DOHH2 (cell line): ENCODE results near the gene APLP2.
"Not testable (repeated sequence)": the region's sequence is repeated elsewhere in the genome, so short reads cannot be mapped to it uniquely, and the experiment has no call there.

Experiments used
- H3F3A ChIP-seq: fragments of 200-600 bp; sonication (generic), shearing (Covaris generic); 2 replicates; pipeline ENCODE4 v1.6.0; 2016; ENCODE audit warnings: antibody characterized with exemption, mild to moderate bottlenecking; ENCODE audit not compliant: control insufficient read depth, insufficient read depth
- H3K27ac ChIP-seq: fragments of 200-600 bp; sonication (generic); 2 replicates; pipeline ENCODE4 v1.5.1; 2014; ENCODE audit warnings: low read depth, mild to moderate bottlenecking, low read length, moderate library complexity
- H3K27me3 ChIP-seq: fragments of 200-600 bp; sonication (generic); 2 replicates; pipeline ENCODE4 v1.6.1; 2014; ENCODE audit warnings: mild to moderate bottlenecking, low read length, mixed read lengths; ENCODE audit not compliant: control insufficient read depth
- H3K36me3 ChIP-seq: fragments of 200-600 bp; sonication (generic); 2 replicates; pipeline ENCODE4 v1.6.1; 2014; ENCODE audit warnings: mild to moderate bottlenecking, low read length, moderate library complexity, mixed read lengths; ENCODE audit not compliant: control insufficient read depth
- H3K4me1 ChIP-seq: fragments of 200-600 bp; sonication (generic); 2 replicates; pipeline ENCODE4 v1.6.1; 2014; ENCODE audit warnings: mild to moderate bottlenecking, low read length, mixed read lengths; ENCODE audit not compliant: control insufficient read depth
- H3K4me2 ChIP-seq: fragments of 200-600 bp; sonication (generic); 2 replicates; pipeline ENCODE4 v1.6.0; 2014; ENCODE audit warnings: mild to moderate bottlenecking, low read length, moderate library complexity
- H3K4me3 ChIP-seq: fragments of 200-600 bp; sonication (generic); 2 replicates; pipeline ENCODE4 v1.5.1; 2014; ENCODE audit warnings: mild to moderate bottlenecking, low read length, mixed read lengths
- H3K79me2 ChIP-seq: fragments of 200-600 bp; sonication (generic); 2 replicates; pipeline ENCODE4 v1.6.1; 2014; ENCODE audit warnings: mild to moderate bottlenecking, low read length, mixed read lengths; ENCODE audit not compliant: control insufficient read depth
- H3K9me2 ChIP-seq: fragments of 200-600 bp; sonication (generic); replicated peaks from 2 replicates; pipeline ENCODE4 v1.6.1; 2014; ENCODE audit warnings: mild to moderate bottlenecking, low read length, mixed read lengths; ENCODE audit not compliant: control insufficient read depth
- H3K9me3 ChIP-seq: fragments of 200-600 bp; sonication (generic); 2 replicates; pipeline ENCODE4 v1.6.1; 2014; ENCODE audit warnings: antibody characterized with exemption, low read length, mixed read lengths; ENCODE audit not compliant: control insufficient read depth, insufficient read depth
- H4K20me1 ChIP-seq: fragments of 200-600 bp; sonication (generic); 2 replicates; pipeline ENCODE4 v1.6.0; 2014; ENCODE audit warnings: low read depth, mild to moderate bottlenecking, antibody characterized with exemption, low read length, moderate library complexity; ENCODE audit not compliant: control insufficient read depth, insufficient read depth
- EZH2phosphoT487 ChIP-seq: fragments of 200-600 bp; sonication (generic); IDR thresholded peaks from 2 replicates; pipeline ENCODE4 v1.6.1; 2017; ENCODE audit warnings: borderline replicate concordance, mild to moderate bottlenecking, antibody characterized with exemption, low read length, moderate library complexity, mixed read lengths
- TF ChIP-seq, protein P1 (sequence below): fragments of 200-600 bp; sonication (generic); IDR thresholded peaks from one replicate; pipeline ENCODE4 v1.5.1; 2014; ENCODE audit warnings: antibody characterized with exemption, mild to moderate bottlenecking, low read depth, low read length; ENCODE audit not compliant: poor library complexity, severe bottlenecking

The APLP2 gene

DNA sequence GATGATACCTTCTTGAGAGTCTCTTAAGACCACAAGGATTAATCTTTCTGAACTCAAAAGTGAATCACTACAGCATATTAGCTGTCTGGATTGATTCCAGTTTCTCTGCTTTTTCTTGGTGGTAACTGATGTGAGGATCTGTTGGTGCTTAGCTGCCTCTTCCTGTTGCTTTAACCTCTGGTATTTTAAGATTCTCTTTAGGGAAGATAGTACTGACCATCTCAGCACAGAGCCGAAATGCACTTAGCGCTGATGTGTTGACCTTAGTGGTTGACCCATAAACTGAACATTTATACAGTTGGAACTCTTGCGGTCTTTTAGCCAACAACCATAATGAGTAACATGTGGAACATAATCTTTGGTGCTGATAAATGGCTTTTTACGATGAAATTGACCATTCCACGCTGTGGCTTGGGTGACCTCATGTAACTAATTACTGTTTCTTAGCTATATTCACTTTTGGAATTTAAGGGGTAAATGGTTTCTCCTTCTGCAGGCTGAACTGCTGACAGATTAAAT, 33.7 kb downstream of the APLP2 start:
- TF ChIP-seq, protein P1, sequence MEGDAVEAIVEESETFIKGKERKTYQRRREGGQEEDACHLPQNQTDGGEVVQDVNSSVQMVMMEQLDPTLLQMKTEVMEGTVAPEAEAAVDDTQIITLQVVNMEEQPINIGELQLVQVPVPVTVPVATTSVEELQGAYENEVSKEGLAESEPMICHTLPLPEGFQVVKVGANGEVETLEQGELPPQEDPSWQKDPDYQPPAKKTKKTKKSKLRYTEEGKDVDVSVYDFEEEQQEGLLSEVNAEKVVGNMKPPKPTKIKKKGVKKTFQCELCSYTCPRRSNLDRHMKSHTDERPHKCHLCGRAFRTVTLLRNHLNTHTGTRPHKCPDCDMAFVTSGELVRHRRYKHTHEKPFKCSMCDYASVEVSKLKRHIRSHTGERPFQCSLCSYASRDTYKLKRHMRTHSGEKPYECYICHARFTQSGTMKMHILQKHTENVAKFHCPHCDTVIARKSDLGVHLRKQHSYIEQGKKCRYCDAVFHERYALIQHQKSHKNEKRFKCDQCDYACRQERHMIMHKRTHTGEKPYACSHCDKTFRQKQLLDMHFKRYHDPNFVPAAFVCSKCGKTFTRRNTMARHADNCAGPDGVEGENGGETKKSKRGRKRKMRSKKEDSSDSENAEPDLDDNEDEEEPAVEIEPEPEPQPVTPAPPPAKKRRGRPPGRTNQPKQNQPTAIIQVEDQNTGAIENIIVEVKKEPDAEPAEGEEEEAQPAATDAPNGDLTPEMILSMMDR: no peak
- TF ChIP-seq EZH2phosphoT487: no peak
- Histone ChIP-seq H3K36me3 (peaks cover 21% of the 10 kb centered on the region), H3K4me1 (peaks cover 6% of the 10 kb centered on the region; the same call in 1 of the 2 replicates), H4K20me1 (no peaks in the 10 kb centered on the region), H3K79me2 (peaks cover 89% of the 10 kb centered on the region), H3K9me2 (no peaks in the 10 kb centered on the region), H3F3A (no peaks in the 10 kb centered on the region), H3K9me3 (peaks cover 8% of the 10 kb centered on the region; the same call in 1 of the 2 replicates), H3K27ac (no peak overlapping the region), H3K27me3 (no peaks in the 10 kb centered on the region), H3K4me3 (no peak overlapping the region), H3K4me2 (no peak overlapping the region)

DNA sequence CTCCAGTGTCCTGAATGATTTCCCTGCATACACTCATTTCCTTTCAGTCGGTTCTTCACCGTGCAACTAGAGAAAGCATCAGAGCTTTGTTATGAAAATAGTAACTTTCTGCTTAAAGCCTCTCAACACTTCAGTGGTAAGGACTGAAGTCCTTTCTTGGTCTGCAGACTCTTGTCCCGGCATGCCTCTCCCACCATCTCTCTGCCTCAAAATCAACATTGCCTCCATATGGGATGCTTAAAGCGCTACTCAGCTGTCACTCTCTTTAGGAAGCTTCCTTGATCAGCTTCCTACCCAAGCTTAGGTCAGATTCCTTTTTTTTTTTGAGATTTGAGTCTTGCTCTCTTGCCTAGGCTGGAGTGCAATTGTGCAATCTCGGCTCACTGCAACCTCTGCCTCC, 36.7 kb downstream of the APLP2 start:
- TF ChIP-seq, protein P1: no peak
- no peak for TF ChIP-seq EZH2phosphoT487
- Histone ChIP-seq H4K20me1 (no peaks in the 10 kb centered on the region), H3K4me3 (no peak overlapping the region), H3K79me2 (peaks cover 63% of the 10 kb centered on the region), H3K27ac (no peak overlapping the region), H3K36me3 (peaks cover 43% of the 10 kb centered on the region), H3K9me3 (peaks cover 8% of the 10 kb centered on the region; the same call in 1 of the 2 replicates), H3K4me1 (peaks cover 6% of the 10 kb centered on the region; the same call in 1 of the 2 replicates), H3K4me2 (no peak overlapping the region), H3F3A (no peaks in the 10 kb centered on the region), H3K27me3 (no peaks in the 10 kb centered on the region), H3K9me2 (no peaks in the 10 kb centered on the region)

DNA sequence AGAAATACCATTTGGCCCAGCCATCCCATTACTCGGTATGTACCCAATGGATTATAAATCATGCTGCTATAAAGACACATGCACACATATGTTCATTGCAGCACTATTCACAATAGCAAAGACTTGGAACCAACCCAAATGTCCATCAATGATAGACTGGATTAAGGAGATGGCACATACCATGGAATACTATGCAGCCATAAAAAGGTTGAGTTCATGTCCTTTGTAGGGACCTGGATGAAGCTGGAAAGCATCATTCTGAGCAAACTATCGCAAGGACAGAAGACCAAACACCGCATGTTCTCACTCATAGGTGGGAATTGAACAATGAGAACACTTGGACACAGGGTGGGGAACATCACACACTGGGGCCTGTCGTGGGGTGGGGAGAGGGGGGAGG, 39.0 kb downstream of the APLP2 start:
- Histone ChIP-seq H3K36me3 (peaks cover 58% of the 10 kb centered on the region), H3K79me2 (peaks cover 58% of the 10 kb centered on the region)
- H3K4me2 ChIP-seq, H3K9me3 ChIP-seq, H3F3A ChIP-seq, H3K4me1 ChIP-seq, H3K27me3 ChIP-seq, H3K27ac ChIP-seq, H4K20me1 ChIP-seq, H3K4me3 ChIP-seq, H3K9me2 ChIP-seq: not testable (repeated sequence)

DNA sequence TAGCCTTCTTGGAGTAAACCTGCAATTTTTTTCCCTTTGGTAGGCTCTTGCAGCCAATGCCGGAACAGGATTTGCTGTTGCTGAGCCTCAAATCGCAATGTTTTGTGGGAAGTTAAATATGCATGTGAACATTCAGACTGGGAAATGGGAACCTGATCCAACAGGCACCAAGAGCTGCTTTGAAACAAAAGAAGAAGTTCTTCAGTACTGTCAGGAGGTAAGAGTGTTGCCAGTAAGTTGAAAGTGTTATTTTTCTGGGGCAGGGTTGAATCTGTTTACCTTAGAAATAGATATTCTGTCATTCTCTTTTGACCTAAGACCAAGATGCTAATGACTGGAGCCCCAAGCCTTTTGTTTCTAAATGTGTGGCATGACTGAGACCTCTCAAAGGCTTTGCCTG, 39.7 kb downstream of the APLP2 start:
- Histone ChIP-seq H3K27me3 (no peaks in the 10 kb centered on the region), H3K4me3 (no peak overlapping the region), H3K27ac (no peak overlapping the region), H3K9me3 (peaks cover 8% of the 10 kb centered on the region; the same call in 1 of the 2 replicates), H3K4me2 (no peak overlapping the region), H3K9me2 (no peaks in the 10 kb centered on the region), H3K36me3 (peaks cover 61% of the 10 kb centered on the region), H3F3A (no peaks in the 10 kb centered on the region), H3K79me2 (peaks cover 57% of the 10 kb centered on the region), H3K4me1 (peaks cover 12% of the 10 kb centered on the region), H4K20me1 (no peaks in the 10 kb centered on the region)
- TF ChIP-seq, protein P1: no peak
- no peak for TF ChIP-seq EZH2phosphoT487
